KBM-7 (cell line): ENCODE measurements around the gene GH1.
"Not testable (repeated sequence)": the region's sequence is repeated elsewhere in the genome, so short reads cannot be mapped to it uniquely, and the experiment has no call there.

Source experiments
- DNase-seq: peaks from one replicate; pipeline ENCODE4 v3.0.0-alpha.2; 2015
- in situ Hi-C: fragments of 300-500 bp; cut with MboI; formaldehyde crosslinking; loops from 2 replicates; pipeline ENCODE4 v1.14.3; 2020; ENCODE audit warnings: low sequenced_read_pairs, low pct_unique_long_range_greater_than_20kb, mixed read lengths

GH1 gene

GRCh38 chr17:63878413-63878812 is 40.2 kb downstream of the GH1 start:
- in situ Hi-C loops, DNase-seq: not testable (repeated sequence)

DNA sequence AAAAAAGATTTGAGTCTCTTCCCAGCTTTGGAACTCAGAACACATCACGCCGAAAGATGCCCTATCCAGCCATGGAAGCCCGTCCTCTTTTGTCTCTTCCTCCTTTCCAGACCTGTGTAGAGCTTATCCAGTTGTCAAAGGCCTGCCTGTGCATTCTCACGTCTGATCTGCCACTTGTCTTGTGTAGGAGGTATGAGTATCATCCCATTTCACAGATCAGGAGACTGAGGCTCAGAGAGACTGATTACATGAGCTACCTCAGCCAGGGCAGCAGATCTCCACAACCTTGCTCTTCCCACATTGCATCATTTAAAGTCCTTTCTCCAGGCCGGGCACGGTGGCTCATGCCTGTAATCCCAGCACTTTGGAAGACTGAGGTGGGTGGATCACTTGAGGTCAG is 43.9 kb downstream of the GH1 start:
- DNase-seq, in situ Hi-C loops: not testable (repeated sequence)

DNA sequence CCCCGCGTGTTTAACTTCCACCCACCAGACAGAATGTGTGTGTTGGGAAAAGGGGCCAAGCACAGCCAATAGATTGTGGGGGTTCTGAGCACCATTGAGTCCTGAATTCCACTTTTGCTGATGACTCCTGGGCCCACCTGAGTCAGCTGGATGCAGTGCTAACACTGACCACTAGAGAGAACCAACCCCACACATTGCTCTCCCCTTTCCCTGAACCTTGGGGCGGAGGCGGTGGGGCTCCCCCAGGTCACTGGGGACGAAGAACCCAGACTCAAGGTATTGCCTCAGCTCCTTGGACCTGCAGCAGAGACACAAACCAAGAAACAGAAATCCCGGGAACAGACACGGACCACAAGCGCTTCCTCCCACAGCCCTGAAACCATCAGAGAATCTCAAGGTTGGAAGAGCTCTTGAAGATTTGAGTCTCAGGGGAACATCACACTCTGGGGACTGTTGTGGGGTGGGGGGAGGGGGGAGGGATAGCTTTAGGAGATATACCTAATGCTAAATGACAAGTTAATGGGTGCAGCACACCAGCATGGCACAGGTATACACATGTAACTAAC is 44.5 kb downstream of the GH1 start:
- in situ Hi-C loops, DNase-seq: not testable (repeated sequence)

DNA sequence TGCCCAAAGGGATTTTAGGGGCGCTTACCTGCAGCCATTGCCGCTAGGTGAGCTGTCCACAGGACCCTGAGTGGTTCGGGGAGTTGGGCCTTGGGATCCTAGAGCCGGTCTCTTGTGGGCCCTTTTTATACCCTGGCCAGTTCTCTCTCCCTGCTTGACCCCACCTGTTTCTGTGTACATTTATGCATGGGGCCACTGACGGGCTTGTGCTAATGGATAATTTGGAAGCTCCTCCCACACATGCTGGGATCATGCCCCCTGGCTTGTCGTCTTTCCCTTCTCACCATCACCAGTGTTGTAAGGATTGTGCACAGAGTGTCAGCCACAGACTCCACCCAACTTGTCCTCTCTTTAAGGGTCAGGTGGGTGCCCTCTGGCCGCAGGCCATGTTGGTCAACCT is 45.1 kb downstream of the GH1 start, which contains the start of gene CSH2:
TSS of gene CSH2 (minus strand) at position 101 of the 400 bp plus-strand sequence. CDS start at position 38, 63 bp downstream.
- DNase-seq, in situ Hi-C loops: not testable (repeated sequence)

- in situ Hi-C loops, DNase-seq: not testable (repeated sequence)
Measured at GRCh38 chr17:63871646-63872365, 46.8 kb downstream of the GH1 start.

GRCh38 chr17:63870292-63870665 is 48.4 kb downstream of the GH1 start:
- in situ Hi-C loops, DNase-seq: not testable (repeated sequence)

- in situ Hi-C loops, DNase-seq: not testable (repeated sequence)
Measured at GRCh38 chr17:63869491-63870291, 48.9 kb downstream of the GH1 start.
